GM21786 (cell line): ENCODE measurements around the gene DNM3.

Experiments used
- ATAC-seq: cut with Tn5 transposase; IDR thresholded peaks from one replicate; pipeline ENCODE4 v1.9.1; 2021; ENCODE audit not compliant: unreplicated experiment

DNM3 gene

DNA sequence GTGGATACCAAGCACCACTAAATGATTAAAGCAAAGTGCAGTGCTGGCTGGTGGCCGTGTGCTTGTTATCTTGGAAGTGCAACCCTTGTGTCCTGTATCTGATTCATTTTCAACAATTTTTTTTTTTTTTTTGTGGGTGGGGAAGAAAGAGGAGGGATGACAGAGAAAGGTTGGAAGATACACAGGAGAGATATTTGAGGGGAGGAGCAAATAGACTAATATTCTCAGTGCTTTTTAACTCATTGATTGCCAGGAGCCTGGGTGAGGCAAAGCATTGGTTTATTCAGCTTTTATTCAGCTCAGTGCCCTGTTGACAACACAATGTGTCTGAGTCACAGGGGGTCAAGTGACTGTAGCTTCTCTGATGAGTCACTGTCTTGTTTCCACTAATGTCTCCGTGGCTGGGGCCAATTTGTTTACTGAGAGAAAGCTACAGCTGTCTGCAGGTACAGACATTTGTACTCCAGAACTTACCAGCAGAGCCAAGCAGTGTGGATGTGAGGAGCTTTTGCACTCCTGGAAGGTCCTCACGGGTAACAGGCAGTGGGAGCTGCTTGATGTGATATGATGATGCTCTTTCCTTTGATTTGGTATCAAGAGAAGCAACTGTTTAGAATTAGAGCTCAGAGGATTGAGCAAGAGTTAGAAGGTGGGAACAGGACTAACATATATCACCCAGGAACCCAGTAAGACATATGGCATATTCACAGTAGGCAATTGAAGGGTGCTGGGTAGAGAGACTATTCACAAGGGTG is 23.6 kb upstream of the DNM3 start:
- peak; percentile 87 for ATAC-seq

DNA sequence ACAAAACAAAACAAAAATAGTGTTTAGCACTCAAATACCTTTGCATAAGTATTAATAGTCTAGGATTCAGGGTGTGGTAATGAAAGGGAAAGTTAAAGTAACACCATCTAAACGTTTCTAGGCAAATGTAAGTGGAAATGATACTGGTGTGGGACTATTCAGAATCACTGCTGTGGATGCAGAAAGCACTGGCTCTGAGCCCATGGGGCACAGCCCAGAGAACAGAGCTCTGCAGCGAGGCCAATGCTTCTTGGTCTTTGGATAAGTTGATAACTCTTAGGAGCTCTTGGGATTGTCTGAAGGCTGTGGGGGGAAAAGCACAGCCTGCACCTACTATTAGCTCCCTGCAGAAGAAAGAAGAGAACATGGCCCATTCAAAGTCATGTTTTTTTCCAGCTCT is 21.4 kb upstream of the DNM3 start:
- ATAC-seq, result no peak

DNA sequence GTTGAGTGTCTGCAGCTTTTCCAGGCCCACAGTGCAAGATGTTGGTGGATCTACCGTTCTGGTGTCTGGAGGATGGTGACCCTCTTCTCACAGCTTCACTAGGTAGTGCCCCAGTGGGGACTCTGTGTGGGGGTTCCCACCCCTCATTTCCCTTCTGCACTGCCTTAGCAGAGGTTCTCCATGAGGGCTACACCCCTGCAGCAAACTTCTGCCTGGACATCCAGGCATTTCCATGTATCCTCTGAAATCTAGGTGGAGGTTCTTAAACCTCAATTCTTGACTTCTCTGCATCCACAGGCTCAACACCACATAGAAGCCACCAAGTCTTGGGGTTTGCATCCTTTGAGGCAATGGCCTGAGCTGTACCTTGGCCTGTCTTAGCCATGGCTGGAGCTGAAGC is 14.3 kb upstream of the DNM3 start:
- no peak for ATAC-seq

DNA sequence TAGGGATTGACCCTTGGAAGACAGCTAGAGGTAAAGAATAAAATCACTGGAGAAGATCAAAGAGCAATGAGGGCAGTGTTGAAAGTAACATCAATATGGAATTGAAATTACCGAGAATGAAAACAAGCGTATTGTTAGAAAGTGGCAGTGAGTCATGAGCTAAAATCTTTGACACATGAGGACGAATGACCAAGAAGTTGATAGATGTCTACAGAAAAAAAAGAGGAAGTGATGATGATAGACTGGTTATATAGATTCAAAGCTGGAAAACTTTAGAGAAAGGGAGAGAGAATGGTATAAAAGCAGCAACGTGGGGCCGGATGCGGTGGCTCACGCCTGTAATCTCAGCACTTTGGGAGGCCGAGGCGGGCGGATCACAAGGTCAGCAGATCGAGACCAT is 12.5 kb upstream of the DNM3 start:
- no peak for ATAC-seq

DNA sequence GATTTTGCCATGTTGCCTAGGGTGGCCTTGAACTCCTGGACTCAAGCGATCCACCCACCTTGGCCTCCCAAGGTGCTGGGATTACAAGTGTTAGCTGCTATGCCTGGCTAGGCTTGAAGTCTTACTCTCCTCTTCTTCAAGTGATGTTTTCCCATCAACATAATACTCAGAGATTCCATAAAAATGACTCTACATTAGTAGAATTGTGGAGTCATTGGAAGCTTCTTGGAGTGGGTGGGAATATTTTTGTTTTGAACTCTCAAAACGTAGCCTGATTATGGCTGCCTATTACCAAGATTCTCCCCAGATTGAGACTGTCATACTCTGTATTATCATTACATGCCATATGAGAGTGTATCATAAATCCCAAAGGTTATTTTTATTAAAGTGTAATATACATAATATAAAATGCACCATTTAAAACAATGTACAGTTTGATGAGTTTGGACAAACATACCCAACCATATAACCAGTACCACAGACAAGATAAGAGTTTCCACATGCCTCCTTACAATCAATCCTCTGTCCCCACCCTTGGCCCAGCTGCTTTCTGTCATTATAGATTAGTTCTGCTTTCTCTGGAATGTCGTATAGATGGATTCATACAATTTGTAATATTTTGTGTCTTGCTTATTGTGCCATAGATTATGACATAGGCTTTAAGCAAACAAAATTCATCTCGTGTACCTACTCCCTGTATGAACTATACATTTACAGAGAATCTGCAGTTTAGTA is 8.0 kb upstream of the DNM3 start:
- ATAC-seq, result no peak

DNA sequence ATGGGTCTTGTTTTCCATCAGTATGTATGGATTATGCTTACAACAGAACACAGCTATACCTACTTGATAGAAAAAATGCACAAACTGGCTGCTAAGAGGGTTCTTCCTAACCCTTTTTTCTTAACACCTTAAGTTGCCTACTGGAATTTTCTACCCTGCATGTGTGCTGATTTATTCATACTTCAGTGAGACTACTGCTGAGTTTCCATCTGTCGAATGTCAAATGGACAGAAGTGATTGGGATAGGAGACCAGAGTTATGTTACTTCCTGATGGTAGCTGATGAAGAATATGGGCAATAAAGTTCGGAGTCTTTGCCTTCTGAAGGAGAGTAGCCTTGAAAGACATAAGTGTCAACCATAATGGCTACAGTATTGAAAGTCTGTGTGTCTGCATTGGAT is 6.5 kb upstream of the DNM3 start:
- ATAC-seq, result no peak

DNA sequence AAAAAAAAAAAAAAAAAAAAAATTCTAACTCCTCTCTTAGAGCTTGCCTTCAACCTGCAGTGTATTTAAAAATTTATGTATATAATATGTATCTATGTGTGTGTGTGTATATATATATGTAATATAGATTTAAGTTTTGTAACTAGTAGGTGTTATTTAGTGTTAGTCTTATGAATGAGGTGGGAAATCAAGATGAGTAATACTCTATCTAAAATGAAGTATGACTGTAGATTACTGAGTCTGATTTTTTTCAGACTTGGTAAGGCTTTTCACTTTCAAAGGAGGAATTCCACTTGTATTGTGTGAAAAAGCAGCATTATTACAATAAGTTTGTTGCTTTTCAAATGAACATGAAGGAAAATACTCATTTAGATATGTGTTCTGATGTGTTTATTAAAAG is 5.4 kb upstream of the DNM3 start:
- ATAC-seq, result no peak

DNA sequence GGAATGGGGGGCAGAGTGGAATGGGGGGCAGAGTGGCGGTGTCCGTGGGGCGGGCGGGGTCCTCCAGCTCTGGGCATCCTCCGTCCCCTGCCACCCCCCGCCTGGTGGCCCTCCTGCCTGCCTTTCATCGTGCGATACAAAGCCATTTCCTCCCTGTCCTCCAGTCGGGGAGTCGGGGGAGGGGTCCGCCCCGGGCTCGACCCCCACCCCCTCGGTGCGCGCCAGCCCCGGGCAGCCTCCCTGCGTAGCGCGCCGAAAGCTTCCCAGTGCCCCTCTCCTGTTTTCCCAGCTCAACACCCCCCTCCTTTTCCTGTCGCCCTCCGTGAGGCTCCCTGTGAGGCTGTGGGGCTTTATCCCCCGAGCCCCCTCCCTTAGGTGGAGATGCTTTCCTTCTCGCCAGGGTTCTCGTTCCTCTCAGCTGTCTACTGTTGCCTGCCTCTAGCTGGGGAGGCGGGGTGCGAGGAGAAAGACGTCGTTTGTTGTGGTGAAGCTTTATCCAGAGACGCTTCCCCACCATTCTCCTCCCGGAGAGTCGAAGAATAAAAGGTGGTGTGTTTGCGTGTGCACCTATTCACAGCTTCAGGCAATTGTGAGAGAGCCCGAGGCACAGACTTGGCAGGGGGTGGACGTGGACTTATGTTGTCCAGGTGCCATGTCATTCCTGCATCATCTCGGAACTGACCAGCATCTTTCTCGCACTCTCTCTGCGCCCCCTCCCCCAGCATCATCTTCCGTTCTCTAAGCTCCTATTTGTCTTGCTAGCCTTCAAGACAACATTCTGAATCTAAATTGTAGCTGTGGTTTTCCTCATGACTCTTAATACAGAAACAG is 848 bp downstream of the DNM3 start:
- no peak for ATAC-seq

DNA sequence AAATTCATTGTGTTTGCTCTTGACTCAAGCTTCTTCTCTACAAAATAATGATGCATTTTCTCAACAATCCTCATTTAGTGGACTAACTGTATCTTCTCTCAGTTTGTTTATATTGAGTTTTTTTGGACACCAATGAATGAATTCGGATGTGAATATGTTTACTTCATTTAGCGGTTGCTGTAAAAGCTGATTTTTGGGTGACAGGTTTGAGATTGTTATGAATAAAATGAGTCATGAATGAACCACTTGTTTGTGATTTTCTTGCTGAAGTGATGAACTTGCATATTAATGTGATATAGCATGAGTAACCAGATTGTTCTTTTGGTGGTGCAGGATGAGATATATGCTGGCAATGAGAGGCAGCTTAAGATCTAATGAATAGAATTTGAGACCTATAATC is 3.1 kb downstream of the DNM3 start:
- no peak for ATAC-seq

DNA sequence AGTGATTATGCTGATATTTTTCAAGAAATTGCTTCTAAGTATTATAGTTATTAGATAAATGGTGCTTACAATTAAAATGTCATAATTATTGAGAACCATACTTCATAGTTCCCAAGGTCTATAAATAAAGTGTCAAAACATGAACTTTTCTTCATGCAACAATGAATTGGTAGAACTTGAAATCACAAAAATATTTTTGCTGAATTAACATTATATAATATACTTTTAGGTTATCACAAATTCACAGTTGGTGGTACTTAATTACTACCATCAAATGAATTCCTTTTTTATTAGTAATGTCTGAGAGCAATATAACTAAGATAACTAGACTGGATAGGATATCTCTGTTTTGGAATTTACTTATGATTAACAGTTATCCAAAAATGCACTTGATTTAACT is 4.7 kb downstream of the DNM3 start:
- ATAC-seq, result no peak

DNA sequence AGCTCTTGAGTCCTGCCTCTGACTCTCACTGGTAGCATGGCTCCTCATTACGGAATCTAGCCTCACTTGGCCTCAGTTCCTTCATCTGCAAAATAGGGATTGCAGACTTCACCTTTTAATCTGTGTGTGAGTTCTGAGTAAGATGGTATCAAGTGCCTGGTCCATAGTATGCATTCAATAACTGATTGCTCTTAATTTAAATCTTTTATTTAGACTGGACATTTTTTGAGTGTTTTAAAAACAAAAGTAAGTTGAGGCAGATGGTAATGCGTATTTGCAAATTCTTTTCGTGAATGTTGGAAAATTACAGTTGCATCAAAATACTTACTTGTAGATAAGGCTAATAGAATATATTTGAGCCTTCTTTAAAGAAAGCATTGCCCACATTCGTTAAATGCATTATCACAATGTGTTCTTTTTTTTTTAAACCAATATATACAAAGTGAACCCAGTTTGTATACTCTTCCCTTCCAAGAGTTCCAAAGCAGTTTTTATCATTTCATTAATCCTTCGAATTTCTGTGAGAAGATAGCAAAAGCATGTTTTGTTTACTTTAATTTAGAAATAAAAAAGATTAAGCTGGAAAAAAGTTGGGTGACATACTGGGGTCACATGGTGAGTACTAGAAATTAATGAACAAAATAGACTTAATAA is 8.1 kb downstream of the DNM3 start:
- no peak for ATAC-seq

DNA sequence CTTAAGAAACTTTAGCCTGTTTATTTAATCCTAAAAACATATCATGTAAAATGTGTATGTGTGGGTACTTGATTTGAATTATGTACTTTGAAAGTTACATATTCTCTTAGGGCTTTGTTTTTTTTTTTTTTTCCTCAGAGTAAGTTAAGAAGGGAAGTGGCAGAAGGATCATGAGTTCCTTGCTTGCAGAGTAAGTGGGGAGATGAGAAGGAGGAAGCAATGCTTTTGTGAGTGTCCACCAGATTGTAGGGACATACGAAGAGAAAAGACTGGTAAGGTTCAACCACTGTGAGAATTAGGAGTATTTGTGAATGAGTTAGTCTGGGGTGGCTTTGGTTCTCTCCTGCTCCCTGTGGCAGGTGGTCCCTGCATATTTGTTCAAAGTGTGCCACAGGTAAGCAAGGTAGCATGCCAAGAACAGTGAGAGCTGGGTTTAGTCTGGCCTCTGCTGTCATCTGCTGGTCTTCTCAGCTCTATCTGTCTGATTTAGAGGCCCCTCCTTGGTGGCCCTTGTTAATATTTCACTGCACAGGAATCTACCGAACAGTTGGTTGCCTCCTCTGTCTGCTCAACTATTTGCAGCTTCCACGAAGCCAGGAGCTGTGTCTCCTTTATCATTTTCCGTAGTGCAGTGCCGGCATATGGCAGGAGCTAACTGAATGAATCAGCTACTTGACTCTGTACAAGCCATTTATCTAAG is 9.5 kb downstream of the DNM3 start:
- ATAC-seq, result no peak

DNA sequence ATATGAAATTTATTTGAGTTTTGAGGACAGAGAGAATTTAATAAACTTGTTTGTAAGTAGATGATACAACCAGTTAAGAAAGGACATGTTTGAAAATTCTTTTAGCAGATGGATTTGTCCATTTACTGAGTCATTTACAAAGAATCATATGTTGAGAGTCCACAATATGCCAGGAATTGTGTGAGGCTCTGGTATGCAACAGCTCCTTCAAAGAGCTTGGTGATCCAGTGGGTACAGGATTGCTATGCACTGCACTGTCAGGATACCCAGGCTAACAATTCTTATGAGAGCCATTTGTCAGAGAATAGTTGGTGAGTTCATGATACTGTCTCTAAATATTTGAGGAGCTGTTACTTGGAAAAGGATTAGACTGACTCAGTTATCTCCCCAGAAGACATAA is 11.0 kb downstream of the DNM3 start:
- ATAC-seq, result no peak

DNA sequence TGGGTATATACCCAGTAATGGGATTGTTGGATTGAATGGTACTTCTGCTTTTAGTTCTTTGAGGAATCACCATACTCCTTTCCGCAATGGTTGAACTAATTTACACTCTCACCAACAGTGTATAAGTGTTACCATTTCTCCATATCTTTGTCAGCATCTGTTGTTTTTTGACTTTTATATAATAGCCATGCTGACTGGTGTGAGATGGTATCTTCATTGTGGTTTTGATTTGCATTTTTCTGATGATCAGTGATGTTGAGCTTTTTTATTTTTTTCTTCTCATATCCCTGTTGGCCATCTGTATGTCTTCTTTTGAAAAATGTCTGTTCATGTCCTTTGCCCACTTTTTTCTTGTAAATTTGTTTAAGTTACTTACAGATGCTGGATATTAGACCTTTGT is 14.1 kb downstream of the DNM3 start:
- no peak for ATAC-seq

DNA sequence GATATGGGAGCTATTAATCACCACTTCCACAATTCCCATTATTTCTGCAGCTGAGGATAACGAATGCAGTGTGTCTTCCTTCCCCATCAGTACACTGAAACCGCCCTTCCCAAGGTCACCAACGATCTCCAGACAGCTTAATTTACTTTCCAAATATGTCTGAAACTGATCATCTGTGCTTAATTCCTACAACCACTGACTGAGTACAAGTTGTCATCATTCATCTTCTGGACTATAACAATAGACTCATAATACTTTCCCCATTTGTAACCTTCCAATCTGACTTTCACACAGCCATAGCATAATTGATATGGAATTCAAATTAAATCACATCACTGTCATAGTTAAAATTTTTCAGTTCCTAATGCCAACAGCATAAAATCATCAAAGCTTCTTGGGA is 17.4 kb downstream of the DNM3 start:
- ATAC-seq, result no peak

DNA sequence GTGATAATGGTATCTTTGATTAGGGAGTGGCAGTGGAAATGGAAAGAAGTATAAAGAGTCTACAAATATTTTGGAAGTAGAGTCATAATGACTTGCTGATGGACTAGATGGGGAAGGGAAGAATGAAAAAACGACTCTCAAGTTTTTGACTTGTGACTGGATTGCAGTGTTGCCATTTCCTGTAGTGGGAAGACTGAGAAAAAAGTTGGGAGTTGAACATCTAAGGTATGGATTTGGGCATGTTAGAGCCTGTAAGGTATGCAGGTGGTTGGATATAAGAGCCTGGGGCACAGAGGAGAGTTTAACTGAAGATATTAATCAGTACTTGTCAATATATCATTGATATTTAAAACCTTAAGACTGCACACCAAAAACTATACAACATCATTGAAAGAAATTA is 19.4 kb downstream of the DNM3 start:
- ATAC-seq, result no peak

DNA sequence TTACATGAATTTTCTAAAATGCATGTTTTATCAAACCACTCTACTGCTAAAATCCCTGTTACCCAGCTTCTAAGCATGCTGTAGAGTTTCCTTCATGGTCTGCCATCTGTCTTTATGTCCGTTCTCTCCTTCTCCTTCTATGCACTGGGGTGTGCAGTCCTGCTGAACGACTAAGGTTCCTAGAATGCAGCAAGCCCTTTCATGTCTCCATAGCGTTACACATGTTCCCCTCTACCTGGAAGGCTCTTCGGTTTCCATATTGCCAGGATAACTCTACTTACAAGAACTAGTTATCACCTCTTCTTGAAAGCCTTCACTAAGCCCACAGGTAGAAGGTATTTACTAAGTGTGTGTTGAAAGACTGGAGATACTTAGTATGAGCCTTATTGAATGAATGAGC is 22.2 kb downstream of the DNM3 start:
- ATAC-seq, result no peak

DNA sequence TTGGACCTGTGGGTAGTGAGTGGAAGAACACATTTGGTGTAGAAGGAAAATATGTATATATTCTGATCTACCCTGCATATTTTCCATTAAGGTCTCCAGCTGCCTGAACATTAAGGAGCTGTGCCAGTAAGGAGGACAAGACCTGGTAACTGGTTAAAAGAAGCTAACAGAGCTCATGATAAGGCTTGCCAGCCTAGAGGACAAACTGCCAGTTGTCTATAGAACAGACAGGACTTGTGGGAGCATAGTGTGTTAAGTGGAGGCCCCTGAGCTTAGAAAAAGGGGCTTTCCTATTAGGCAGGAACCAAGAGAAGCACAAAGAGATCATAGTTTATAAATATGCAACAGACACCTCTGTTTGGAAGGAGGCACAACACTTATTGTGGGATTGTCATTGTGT is 23.0 kb downstream of the DNM3 start:
- no peak for ATAC-seq

DNA sequence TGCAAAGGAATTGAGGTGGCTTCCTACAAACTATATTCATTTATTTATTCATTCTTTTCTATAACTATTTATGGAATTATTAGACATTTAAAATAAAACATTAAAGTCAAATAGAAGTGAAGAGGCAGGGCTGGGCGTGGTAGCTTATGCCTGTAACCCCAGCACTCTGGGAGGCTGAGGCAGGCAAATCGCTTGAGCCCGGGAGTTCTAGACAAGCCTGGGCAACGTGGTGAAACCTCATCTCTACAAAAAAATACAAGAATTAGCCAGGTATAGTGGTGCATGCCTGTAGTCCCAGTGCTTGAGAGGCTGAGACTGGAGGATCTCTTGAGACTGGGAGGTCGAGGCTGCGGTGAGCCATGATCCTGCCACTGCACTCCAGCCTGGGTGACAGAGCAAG is 23.8 kb downstream of the DNM3 start:
- ATAC-seq, result no peak

DNA sequence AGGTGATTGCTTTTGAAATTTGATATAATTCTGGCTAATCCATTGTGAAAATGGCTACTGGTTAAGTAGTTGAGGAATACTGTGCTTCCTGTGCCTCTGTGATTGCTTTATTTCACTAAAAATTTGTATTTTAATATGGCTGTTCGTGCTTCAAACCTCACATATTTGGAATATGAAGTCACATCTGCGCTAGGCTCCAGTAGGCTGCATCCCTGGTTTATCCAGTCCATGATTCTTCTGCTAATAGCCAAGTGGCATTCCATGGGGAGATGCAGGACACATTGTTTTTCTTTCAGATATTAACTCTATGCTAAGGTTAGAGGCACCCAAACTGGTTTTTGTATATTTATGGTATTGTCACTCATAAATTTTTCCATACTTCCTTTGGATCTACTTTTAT is 25.9 kb downstream of the DNM3 start:
- no peak for ATAC-seq
